Neural cell (in vitro differentiated cells): ENCODE results near the gene SCRG1. TPM values are rescaled to one million over a fixed set of nuclear protein-coding genes. Genes with fewer than 3 reads are reported as not detected.

ENCODE experiments used
- H2AFZ ChIP-seq: fragments of 200-600, 300-800 bp; sonication (generic), shearing (Covaris generic); 2 replicates; pipeline ENCODE4 v1.6.0; 2014; ENCODE audit warnings: low read depth, mild to moderate bottlenecking, antibody characterized with exemption, low read length, moderate library complexity
- H3F3A ChIP-seq: fragments of 200-600 bp; shearing (Covaris generic); 2 replicates; pipeline ENCODE4 v1.6.1; 2016; ENCODE audit warnings: mild to moderate bottlenecking, moderate library complexity, mixed read lengths, antibody characterized with exemption, low read length; ENCODE audit not compliant: insufficient read depth, poor library complexity, severe bottlenecking
- H3K27ac ChIP-seq: fragments of 200-600, 300-800 bp; sonication (generic), shearing (Covaris generic); 2 replicates; pipeline ENCODE4 v1.5.1; 2014; ENCODE audit warnings: mild to moderate bottlenecking, low read length, moderate library complexity
- H3K27me3 ChIP-seq: fragments of 300-800, 200-600 bp; sonication (generic), shearing (Covaris generic); 2 replicates; pipeline ENCODE4 v1.6.0; 2014; ENCODE audit warnings: mild to moderate bottlenecking, low read depth, low read length, moderate library complexity; ENCODE audit not compliant: insufficient read depth
- H3K36me3 ChIP-seq: fragments of 300-800, 200-600 bp; sonication (generic), shearing (Covaris generic); 2 replicates; pipeline ENCODE4 v1.5.1; 2014; ENCODE audit warnings: mild to moderate bottlenecking, antibody characterized with exemption, low read length, moderate library complexity; ENCODE audit not compliant: insufficient read depth
- H3K4me2 ChIP-seq: fragments of 300-800, 200-600 bp; sonication (generic), shearing (Covaris generic); 2 replicates; pipeline ENCODE4 v1.6.0; 2014; ENCODE audit warnings: mild to moderate bottlenecking, low read length
- H3K4me3 ChIP-seq: fragments of 300-800, 200-600 bp; sonication (generic), shearing (Covaris generic); 2 replicates; pipeline ENCODE4 v1.5.1; 2014; ENCODE audit warnings: mild to moderate bottlenecking, low read length, moderate library complexity
- H3K79me2 ChIP-seq: fragments of 200-600 bp; shearing (Covaris generic); replicated peaks from 2 replicates; pipeline ENCODE4 v1.6.0; 2014; ENCODE audit warnings: mild to moderate bottlenecking, low read length, moderate library complexity; ENCODE audit not compliant: insufficient read depth
- H3K9ac ChIP-seq: fragments of 300-800, 200-600 bp; sonication (generic), shearing (Covaris generic); 2 replicates; pipeline ENCODE4 v1.6.1; 2016; ENCODE audit warnings: mild to moderate bottlenecking, low read length, mixed read lengths
- H3K9me2 ChIP-seq: fragments of 200-600 bp; shearing (Covaris generic); 2 replicates; pipeline ENCODE4 v1.6.1; 2016; ENCODE audit warnings: mild to moderate bottlenecking, low read length, mixed read lengths; ENCODE audit not compliant: insufficient read depth
- H3K9me3 ChIP-seq: fragments of 200-600, 300-800 bp; sonication (generic), shearing (Covaris generic); 2 replicates; pipeline ENCODE4 v1.6.1; 2016; ENCODE audit warnings: mild to moderate bottlenecking, mixed run types, low read length, moderate library complexity, mixed read lengths
- H4K20me1 ChIP-seq: fragments of 200-600 bp; shearing (Covaris generic); 2 replicates; pipeline ENCODE4 v1.6.1; 2016; ENCODE audit warnings: mild to moderate bottlenecking, mixed run types; ENCODE audit not compliant: insufficient read depth
- EP300 ChIP-seq: fragments of 450-650 bp; conservative IDR thresholded peaks from 2 replicates; pipeline ENCODE4 v1.6.1; 2014; ENCODE audit warnings: antibody characterized with exemption, mild to moderate bottlenecking, moderate library complexity; ENCODE audit not compliant: poor library complexity, severe bottlenecking
- EZH2 ChIP-seq: fragments of 200-600, 300-800 bp; shearing (Covaris generic), sonication (generic); IDR thresholded peaks from 2 replicates; pipeline ENCODE4 v1.6.1; 2014; ENCODE audit warnings: antibody characterized with exemption, low read length, borderline replicate concordance, mild to moderate bottlenecking; ENCODE audit not compliant: insufficient read depth, poor library complexity, severe bottlenecking
- MXI1 ChIP-seq: fragments of 450-650 bp; conservative IDR thresholded peaks from 2 replicates; pipeline ENCODE4 v1.6.1; 2014; ENCODE audit warnings: antibody characterized with exemption, mild to moderate bottlenecking; ENCODE audit not compliant: poor library complexity, severe bottlenecking
- POLR2AphosphoS5 ChIP-seq: IDR thresholded peaks from 2 replicates; pipeline ENCODE4 v1.6.1; 2012
- RAD21 ChIP-seq: fragments of 450-650 bp; conservative IDR thresholded peaks from 2 replicates; pipeline ENCODE4 v1.6.1; 2014; ENCODE audit warnings: antibody characterized with exemption, mild to moderate bottlenecking, moderate library complexity
- SMC3 ChIP-seq: fragments of 450-650 bp; conservative IDR thresholded peaks from 2 replicates; pipeline ENCODE4 v1.6.1; 2014; ENCODE audit warnings: antibody characterized with exemption, mild to moderate bottlenecking, moderate library complexity; ENCODE audit not compliant: poor library complexity
- TAF1 ChIP-seq: IDR thresholded peaks from 2 replicates; pipeline ENCODE4 v1.6.1; 2012; ENCODE audit warnings: low read depth
- polyA plus RNA-seq: library from polyadenylated mRNA; depleted of rRNA; stranded (reverse); fragments of >200 nt; gene quantifications from 2 replicates; pipeline ENCODE4 v1.2.3, GENCODE V29; 2014
- TF ChIP-seq, protein P1 (sequence below): IDR thresholded peaks from 2 replicates; pipeline ENCODE4 v1.6.1; 2012; ENCODE audit warnings: borderline replicate concordance
- TF ChIP-seq, protein P2 (sequence below): fragments of 450-650 bp; IDR thresholded peaks from 2 replicates; pipeline ENCODE4 v1.5.1; 2014; ENCODE audit warnings: antibody characterized with exemption, mild to moderate bottlenecking, moderate library complexity; ENCODE audit not compliant: poor library complexity, severe bottlenecking

SCRG1 gene
- polyA plus RNA-seq, 1 donor from 2014 or later, result 0.42 TPM

DNA sequence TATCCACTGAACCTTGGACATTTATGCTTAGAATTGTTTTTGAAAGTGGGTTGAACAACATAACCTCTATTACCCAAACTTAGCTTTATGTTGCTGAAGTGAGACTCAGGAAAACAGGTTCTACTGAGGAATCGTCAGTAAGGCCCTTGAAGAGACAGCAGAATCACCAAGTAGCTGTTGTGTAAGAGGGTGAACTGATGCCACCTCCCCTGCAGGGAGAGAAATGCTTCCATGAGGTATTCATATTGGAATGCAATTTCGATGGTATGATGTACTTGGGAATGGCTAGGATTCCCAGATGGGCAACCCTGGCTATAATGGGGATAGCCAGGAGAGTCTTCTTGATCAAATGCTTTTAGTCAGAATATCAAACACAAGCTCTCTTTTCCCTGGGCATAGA, 4.1 kb upstream of the SCRG1 start:
- H3K9me2 ChIP-seq, result no peaks in the 10 kb centered on the region
- no peaks in the 10 kb centered on the region for H3K9me3 ChIP-seq
- no peak overlapping the region for H3K4me2 ChIP-seq
- no peaks in the 10 kb centered on the region for H4K20me1 ChIP-seq
- TF ChIP-seq EP300 (no peak), TAF1 (no peak), MXI1 (no peak), SMC3 (no peak), POLR2AphosphoS5 (no peak), EZH2 (no peak), RAD21 (no peak)
- TF ChIP-seq, protein P1, sequence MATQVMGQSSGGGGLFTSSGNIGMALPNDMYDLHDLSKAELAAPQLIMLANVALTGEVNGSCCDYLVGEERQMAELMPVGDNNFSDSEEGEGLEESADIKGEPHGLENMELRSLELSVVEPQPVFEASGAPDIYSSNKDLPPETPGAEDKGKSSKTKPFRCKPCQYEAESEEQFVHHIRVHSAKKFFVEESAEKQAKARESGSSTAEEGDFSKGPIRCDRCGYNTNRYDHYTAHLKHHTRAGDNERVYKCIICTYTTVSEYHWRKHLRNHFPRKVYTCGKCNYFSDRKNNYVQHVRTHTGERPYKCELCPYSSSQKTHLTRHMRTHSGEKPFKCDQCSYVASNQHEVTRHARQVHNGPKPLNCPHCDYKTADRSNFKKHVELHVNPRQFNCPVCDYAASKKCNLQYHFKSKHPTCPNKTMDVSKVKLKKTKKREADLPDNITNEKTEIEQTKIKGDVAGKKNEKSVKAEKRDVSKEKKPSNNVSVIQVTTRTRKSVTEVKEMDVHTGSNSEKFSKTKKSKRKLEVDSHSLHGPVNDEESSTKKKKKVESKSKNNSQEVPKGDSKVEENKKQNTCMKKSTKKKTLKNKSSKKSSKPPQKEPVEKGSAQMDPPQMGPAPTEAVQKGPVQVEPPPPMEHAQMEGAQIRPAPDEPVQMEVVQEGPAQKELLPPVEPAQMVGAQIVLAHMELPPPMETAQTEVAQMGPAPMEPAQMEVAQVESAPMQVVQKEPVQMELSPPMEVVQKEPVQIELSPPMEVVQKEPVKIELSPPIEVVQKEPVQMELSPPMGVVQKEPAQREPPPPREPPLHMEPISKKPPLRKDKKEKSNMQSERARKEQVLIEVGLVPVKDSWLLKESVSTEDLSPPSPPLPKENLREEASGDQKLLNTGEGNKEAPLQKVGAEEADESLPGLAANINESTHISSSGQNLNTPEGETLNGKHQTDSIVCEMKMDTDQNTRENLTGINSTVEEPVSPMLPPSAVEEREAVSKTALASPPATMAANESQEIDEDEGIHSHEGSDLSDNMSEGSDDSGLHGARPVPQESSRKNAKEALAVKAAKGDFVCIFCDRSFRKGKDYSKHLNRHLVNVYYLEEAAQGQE, result no peak
- TF ChIP-seq, protein P2, sequence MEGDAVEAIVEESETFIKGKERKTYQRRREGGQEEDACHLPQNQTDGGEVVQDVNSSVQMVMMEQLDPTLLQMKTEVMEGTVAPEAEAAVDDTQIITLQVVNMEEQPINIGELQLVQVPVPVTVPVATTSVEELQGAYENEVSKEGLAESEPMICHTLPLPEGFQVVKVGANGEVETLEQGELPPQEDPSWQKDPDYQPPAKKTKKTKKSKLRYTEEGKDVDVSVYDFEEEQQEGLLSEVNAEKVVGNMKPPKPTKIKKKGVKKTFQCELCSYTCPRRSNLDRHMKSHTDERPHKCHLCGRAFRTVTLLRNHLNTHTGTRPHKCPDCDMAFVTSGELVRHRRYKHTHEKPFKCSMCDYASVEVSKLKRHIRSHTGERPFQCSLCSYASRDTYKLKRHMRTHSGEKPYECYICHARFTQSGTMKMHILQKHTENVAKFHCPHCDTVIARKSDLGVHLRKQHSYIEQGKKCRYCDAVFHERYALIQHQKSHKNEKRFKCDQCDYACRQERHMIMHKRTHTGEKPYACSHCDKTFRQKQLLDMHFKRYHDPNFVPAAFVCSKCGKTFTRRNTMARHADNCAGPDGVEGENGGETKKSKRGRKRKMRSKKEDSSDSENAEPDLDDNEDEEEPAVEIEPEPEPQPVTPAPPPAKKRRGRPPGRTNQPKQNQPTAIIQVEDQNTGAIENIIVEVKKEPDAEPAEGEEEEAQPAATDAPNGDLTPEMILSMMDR, result no peak
- H3K27ac ChIP-seq, result no peak overlapping the region
- no peak overlapping the region for H3K4me3 ChIP-seq
- H2AFZ ChIP-seq, result no peak overlapping the region
- no peak overlapping the region for H3K9ac ChIP-seq
- no peaks in the 10 kb centered on the region for H3K27me3 ChIP-seq
- no peaks in the 10 kb centered on the region for H3F3A ChIP-seq
- no peaks in the 10 kb centered on the region for H3K36me3 ChIP-seq
- no peaks in the 10 kb centered on the region for H3K79me2 ChIP-seq

DNA sequence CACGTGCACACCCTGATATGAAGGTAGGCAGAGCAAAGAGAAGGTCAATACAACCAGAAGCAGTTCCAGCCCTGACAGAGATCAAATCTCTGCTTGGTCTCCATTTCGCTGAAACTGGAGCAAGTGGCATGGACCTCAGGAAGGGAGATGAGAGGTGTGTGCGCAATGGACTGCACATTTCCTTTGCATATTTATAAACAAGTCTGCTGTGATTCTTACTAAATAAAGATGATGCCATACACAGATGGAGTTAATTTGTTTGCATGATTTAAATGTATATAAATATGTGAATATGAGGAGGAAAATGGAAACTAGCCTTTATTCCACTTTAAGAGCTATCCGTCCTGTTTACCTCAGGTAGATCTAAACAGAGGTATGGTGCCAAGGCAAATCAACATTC, 2.1 kb upstream of the SCRG1 start:
- Histone ChIP-seq H3K4me2 (no peak overlapping the region), H3K36me3 (no peaks in the 10 kb centered on the region), H2AFZ (no peak overlapping the region), H4K20me1 (no peaks in the 10 kb centered on the region), H3K79me2 (no peaks in the 10 kb centered on the region), H3K4me3 (no peak overlapping the region), H3K9ac (no peak overlapping the region), H3K9me3 (no peaks in the 10 kb centered on the region), H3K27ac (no peak overlapping the region), H3K27me3 (no peaks in the 10 kb centered on the region), H3K9me2 (no peaks in the 10 kb centered on the region), H3F3A (no peaks in the 10 kb centered on the region)
- TF ChIP-seq POLR2AphosphoS5, result no peak
- TF ChIP-seq TAF1, result no peak
- TF ChIP-seq, protein P1, result no peak
- no peak for TF ChIP-seq RAD21
- TF ChIP-seq MXI1, result no peak
- no peak for TF ChIP-seq SMC3
- TF ChIP-seq, protein P2, result no peak
- TF ChIP-seq EP300, result no peak
- no peak for TF ChIP-seq EZH2
